Lower lobe of right lung (tissue), 2 donors: ENCODE results near the gene KIFC3. TPM values are rescaled to one million over a fixed set of nuclear protein-coding genes. Genes with fewer than 3 reads are reported as not detected.
A peak's percentile ranks its signal among the peaks of the same experiment; 100 is the strongest.

Experiments
- ATAC-seq, 2 donors: fragments of 200-7000 bp; cut with Tn5 transposase; one replicate each; pipeline ENCODE4 v1.9.1; 2020 to 2022; ENCODE audit warnings: mild to moderate bottlenecking in 2 of 2, moderate library complexity in 2 of 2
- DNase-seq: peaks from one replicate; pipeline ENCODE4 v3.0.0-alpha.2; 2020
- H3K27ac ChIP-seq: fragments of 200-600 bp; one replicate; pipeline ENCODE4 v1.8.0; 2022
- H3K27me3 ChIP-seq: fragments of 200-600 bp; one replicate; pipeline ENCODE4 v1.8.0; 2022; ENCODE audit warnings: low read depth
- H3K36me3 ChIP-seq: fragments of 200-600 bp; one replicate; pipeline ENCODE4 v1.8.0; 2022; ENCODE audit warnings: mild to moderate bottlenecking
- H3K4me1 ChIP-seq: fragments of 200-600 bp; one replicate; pipeline ENCODE4 v1.8.0; 2022
- H3K4me3 ChIP-seq: fragments of 200-600 bp; one replicate; pipeline ENCODE4 v1.8.0; 2022; ENCODE audit warnings: mild to moderate bottlenecking
- H3K9me3 ChIP-seq: fragments of 200-600 bp; one replicate; pipeline ENCODE4 v1.8.0; 2022
- CTCF ChIP-seq: fragments of 200-600 bp; IDR thresholded peaks from one replicate; pipeline ENCODE4 v1.8.0; 2022; ENCODE audit warnings: antibody characterized with exemption, mild to moderate bottlenecking
- intact Hi-C: fragments of 100-400 bp; cut with DNase I; formaldehyde crosslinking; loops from one replicate; pipeline ENCODE4 v1.11.0; 2022
- total RNA-seq: library from RNA; stranded (reverse); fragmentation: NEBNext Ultra II Directional; extraction: Animal tissue kit (Norgen Biotek cat#: 25700); gene quantifications from one replicate; pipeline ENCODE4 v1.2.1, GENCODE V29; 2021
- donor health status: DM: no; HTN: yes; CAD: no; lungs with severe emphysema.

The KIFC3 gene
- total RNA-seq, 1 donor from 2014 or later: 70.9 TPM

- intact Hi-C loops: no loop called here
These were observed 47.1 kb downstream of the KIFC3 start for GRCh38 chr16:57755061-57755684.

GRCh38 chr16:57754354-57755060, 47.8 kb downstream of the KIFC3 start:
- DNase-seq: peak; percentile 25
- no peak for ATAC-seq
- peaks cover 12% of the 10 kb centered on the region for H3K4me1 ChIP-seq
- intact Hi-C loops: no loop called here
- no peaks in the 10 kb centered on the region for H3K9me3 ChIP-seq
- H3K27me3 ChIP-seq: no peaks in the 10 kb centered on the region
- no peak for TF ChIP-seq CTCF
- no peak overlapping the region for H3K4me3 ChIP-seq
- peaks cover 50% of the 10 kb centered on the region for H3K36me3 ChIP-seq
- no peak overlapping the region for H3K27ac ChIP-seq

More at GRCh38 chr16:57755061-57755684, 47.1 kb downstream of the KIFC3 start:
- no peak for ATAC-seq
- peaks cover 12% of the 10 kb centered on the region for H3K4me1 ChIP-seq
- no peaks in the 10 kb centered on the region for H3K9me3 ChIP-seq
- no peak for TF ChIP-seq CTCF
- DNase-seq: peak; percentile 44
- no peak overlapping the region for H3K4me3 ChIP-seq
- H3K27ac ChIP-seq: no peak overlapping the region
- peaks cover 57% of the 10 kb centered on the region for H3K36me3 ChIP-seq
- H3K27me3 ChIP-seq: no peaks in the 10 kb centered on the region

- intact Hi-C loops: no loop called here
- H3K9me3 ChIP-seq: no peaks in the 10 kb centered on the region
- H3K4me1 ChIP-seq: peaks cover 12% of the 10 kb centered on the region
- DNase-seq (peak; percentile 36), ATAC-seq (no peak)
- H3K4me3 ChIP-seq: no peak overlapping the region
- peaks cover 42% of the 10 kb centered on the region for H3K36me3 ChIP-seq
- no peak for TF ChIP-seq CTCF
- H3K27ac ChIP-seq: no peak overlapping the region
- H3K27me3 ChIP-seq: no peaks in the 10 kb centered on the region
These were observed 48.6 kb downstream of the KIFC3 start for GRCh38 chr16:57753448-57754353.

GRCh38 chr16:57752581-57753447, 49.5 kb downstream of the KIFC3 start:
- Histone ChIP-seq H3K9me3 (no peaks in the 10 kb centered on the region), H3K4me3 (no peak overlapping the region), H3K36me3 (peaks cover 34% of the 10 kb centered on the region), H3K27ac (no peak overlapping the region), H3K27me3 (no peaks in the 10 kb centered on the region), H3K4me1 (peaks cover 12% of the 10 kb centered on the region)
- intact Hi-C loops: no loop called here
- ATAC-seq (no peak), DNase-seq (peak; percentile 42)
- no peak for TF ChIP-seq CTCF

- H3K27me3 ChIP-seq: no peaks in the 10 kb centered on the region
- peaks cover 6% of the 10 kb centered on the region for H3K4me1 ChIP-seq
- H3K27ac ChIP-seq: no peak overlapping the region
- ATAC-seq (no peak), DNase-seq (peak; percentile 33)
- TF ChIP-seq CTCF: no peak
- H3K9me3 ChIP-seq: no peaks in the 10 kb centered on the region
- H3K4me3 ChIP-seq: no peak overlapping the region
- intact Hi-C loops: no loop called here
- H3K36me3 ChIP-seq: peaks cover 40% of the 10 kb centered on the region
These were observed 50.1 kb downstream of the KIFC3 start for GRCh38 chr16:57752203-57752580.
